Aorta (tissue), 5 donors: ENCODE measurements around the gene PRB3. TPM values are rescaled to one million over a fixed set of nuclear protein-coding genes. Genes with fewer than 3 reads are reported as not detected.

Experiments used
- ATAC-seq: fragments of 200-7000 bp; cut with Tn5 transposase; one replicate; pipeline ENCODE4 v1.9.1; 2022; ENCODE audit warnings: moderate library complexity; ENCODE audit not compliant: low FRiP score
- DNase-seq, 2 donors: peaks; one replicate each; pipeline ENCODE4 v3.0.0-alpha.2; 2020
- H3K27ac ChIP-seq, 2 donors: one replicate each; pipeline ENCODE4 v1.5.1; 2013; ENCODE audit warnings: low read length in 2 of 2, mild to moderate bottlenecking in 2 of 2, moderate library complexity in 2 of 2, control low read depth in 1 of 2, inconsistent platforms in 1 of 2, low read depth in 1 of 2
- H3K27me3 ChIP-seq, 2 donors: one replicate each; pipeline ENCODE4 v1.6.1; 2013; ENCODE audit warnings: control low read depth in 1 of 2, low read length in 1 of 2, mild to moderate bottlenecking in 1 of 2, moderate library complexity in 1 of 2; ENCODE audit not compliant: insufficient read depth in 2 of 2, control insufficient read depth in 1 of 2
- H3K36me3 ChIP-seq, 2 donors: one replicate each; pipeline ENCODE4 v1.6.1; 2013; ENCODE audit warnings: control low read depth in 1 of 2, low read length in 1 of 2, mild to moderate bottlenecking in 1 of 2; ENCODE audit not compliant: insufficient read depth in 2 of 2, control insufficient read depth in 1 of 2
- H3K4me1 ChIP-seq, 2 donors: one replicate each; pipeline ENCODE4 v1.6.1; 2013; ENCODE audit warnings: low read length in 2 of 2, control low read depth in 1 of 2, mild to moderate bottlenecking in 1 of 2, moderate library complexity in 1 of 2; ENCODE audit not compliant: insufficient read depth in 2 of 2, control insufficient read depth in 1 of 2
- H3K4me3 ChIP-seq, 2 donors: one replicate each; pipeline ENCODE4 v1.5.1; 2013; ENCODE audit warnings: low read length in 2 of 2, control low read depth in 1 of 2, mild to moderate bottlenecking in 1 of 2
- H3K9me3 ChIP-seq: one replicate; pipeline ENCODE4 v1.6.1; 2013; ENCODE audit warnings: mild to moderate bottlenecking, low read length; ENCODE audit not compliant: control insufficient read depth
- WGBS, 2 donors: extraction: QIAGEN DNeasy Blood & Tissue Kit; methylation state at CpG; one replicate each; pipeline ENCODE4 v1.1.7; 2013; 5-methylcytosine and 5-hydroxymethylcytosine counted together
- intact Hi-C, 2 donors: fragments of 100-400 bp; cut with DNase I; formaldehyde crosslinking; loops; one replicate each; pipeline versions ENCODE4 v1.14.2 to v1.15.0; 2022
- long read RNA-seq, 2 donors: library from polyadenylated mRNA; unstranded; transcript quantifications; one replicate each; pipeline ENCODE4 v2.0.0, GENCODE V29; 2020 to 2021
- polyA plus RNA-seq, 2 donors: library from polyadenylated mRNA; stranded (reverse); fragments of 200-250 nt; gene quantifications; one replicate each; pipeline ENCODE4 v1.2.3, GENCODE V29; 2013
- total RNA-seq, 2 donors: library from RNA; stranded (reverse); fragmentation: NEBNext Ultra II Directional; extraction: Animal tissue kit (Norgen Biotek cat#: 25700); gene quantifications; one replicate each; pipeline ENCODE4 v1.2.1, GENCODE V29; 2021
- donor health status: healthy with polysubstance abuse.
- donor health status: Bipolar disorder and iron deficiency.
- donor health status: DM: no; HTN: no; CAD: no.
- donor health status: DM: no; HTN: no; CAD: no.
- donor health status: DM: yes; HTN: yes; CAD: no.

Gene PRB3
- not detected for total RNA-seq
- not detected for polyA plus RNA-seq
- long read RNA-seq, donor 1 = 0 reads
- long read RNA-seq, donor 2 = 0 reads

DNA sequence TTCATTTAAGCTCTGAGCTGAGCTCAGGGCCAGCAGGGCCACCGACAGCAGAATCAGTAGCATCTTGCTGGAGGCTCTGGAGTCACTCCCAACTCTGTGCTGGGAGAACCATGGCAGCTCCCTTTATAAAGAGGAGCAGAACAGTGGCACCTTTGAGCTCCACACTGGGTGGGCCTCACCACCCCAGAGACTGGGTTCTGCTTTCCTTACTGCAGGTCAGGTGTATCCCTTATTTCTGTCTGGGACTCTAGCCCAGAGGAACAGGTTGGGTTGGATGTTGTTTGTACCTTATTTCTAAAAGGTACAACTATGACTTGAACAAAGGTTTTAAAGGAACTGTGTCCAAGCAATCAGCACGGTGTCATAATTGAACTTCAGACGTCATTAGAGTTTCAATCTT, at the start of gene PRB3:
Gene PRB3 (minus strand): TSS at position 101 of the 400 bp plus-strand sequence. CDS start 38 bp downstream, at position 63.
- WGBS, 2 donors = 68 to 78% methylated on average over 3 of the region's 3 CpGs
- Histone ChIP-seq H3K4me3 (no peak within 1 kb of the TSS), H3K27ac (no peak within 1 kb of the TSS), H3K27me3 (no peaks in the 10 kb centered on the region), H3K36me3 (no peaks in the 10 kb centered on the region), H3K4me1 (no peaks in the 10 kb centered on the region), H3K9me3 (peaks cover 4% of the 10 kb centered on the region)
- DNase-seq (no peak), ATAC-seq (no peak)
- intact Hi-C loops = no loop called here

DNA sequence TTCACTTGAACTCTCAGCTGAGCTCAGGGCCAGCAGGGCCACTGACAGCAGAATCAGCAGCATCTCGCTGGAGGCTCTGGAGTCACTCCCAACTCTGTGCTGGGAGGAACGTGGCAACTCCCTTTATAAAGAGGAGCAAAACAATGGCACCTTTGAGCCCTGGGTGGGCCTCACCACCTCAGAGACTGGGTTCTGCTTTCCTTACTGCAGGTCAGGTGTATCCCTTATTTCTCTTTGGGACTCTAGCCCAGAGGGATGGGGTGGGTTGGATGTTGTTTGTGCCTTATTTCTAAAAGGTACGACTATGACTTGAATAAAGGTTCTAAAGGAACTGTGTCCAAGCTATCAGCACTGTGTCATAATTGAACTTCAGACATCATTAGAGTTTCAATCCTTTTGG, 40.8 kb upstream of the PRB3 start, which contains the start of gene PRB4:
Gene PRB4 (minus strand): TSS at position 101 of the 400 bp plus-strand sequence. CDS start 38 bp downstream, at position 63.
- Histone ChIP-seq H3K9me3 (peaks cover 3% of the 10 kb centered on the region), H3K27ac (no peak within 1 kb of the TSS), H3K36me3 (no peaks in the 10 kb centered on the region), H3K27me3 (no peaks in the 10 kb centered on the region), H3K4me3 (no peak within 1 kb of the TSS), H3K4me1 (no peaks in the 10 kb centered on the region)
- WGBS, 2 donors = 56 to 57% methylated on average over 3 of the region's 3 CpGs
- ATAC-seq = no peak
- DNase-seq = no peak
- intact Hi-C loops = no loop called here

GRCh38 chr12:11307143-11307542, 37.6 kb upstream of the PRB3 start:
- Histone ChIP-seq H3K27me3 (no peaks in the 10 kb centered on the region), H3K4me3 (no peak overlapping the region), H3K27ac (no peak overlapping the region), H3K9me3 (peaks cover 3% of the 10 kb centered on the region), H3K36me3 (no peaks in the 10 kb centered on the region), H3K4me1 (no peaks in the 10 kb centered on the region)
- DNase-seq (no peak), ATAC-seq (no peak)
- intact Hi-C loops = no loop called here
- WGBS, 2 donors = 64 to 70% methylated on average over 2 of the region's 2 CpGs

GRCh38 chr12:11273449-11273848, 3.9 kb upstream of the PRB3 start:
- H3K4me3 ChIP-seq = no peak overlapping the region
- DNase-seq = no peak
- no peaks in the 10 kb centered on the region for H3K36me3 ChIP-seq
- WGBS, 2 donors = 61 to 75% methylated on average over 3 of the region's 3 CpGs
- intact Hi-C loops = no loop called here
- H3K27me3 ChIP-seq = no peaks in the 10 kb centered on the region
- no peak overlapping the region for H3K27ac ChIP-seq
- peaks cover 1% of the 10 kb centered on the region for H3K9me3 ChIP-seq
- ATAC-seq = no peak
- no peaks in the 10 kb centered on the region for H3K4me1 ChIP-seq

DNA sequence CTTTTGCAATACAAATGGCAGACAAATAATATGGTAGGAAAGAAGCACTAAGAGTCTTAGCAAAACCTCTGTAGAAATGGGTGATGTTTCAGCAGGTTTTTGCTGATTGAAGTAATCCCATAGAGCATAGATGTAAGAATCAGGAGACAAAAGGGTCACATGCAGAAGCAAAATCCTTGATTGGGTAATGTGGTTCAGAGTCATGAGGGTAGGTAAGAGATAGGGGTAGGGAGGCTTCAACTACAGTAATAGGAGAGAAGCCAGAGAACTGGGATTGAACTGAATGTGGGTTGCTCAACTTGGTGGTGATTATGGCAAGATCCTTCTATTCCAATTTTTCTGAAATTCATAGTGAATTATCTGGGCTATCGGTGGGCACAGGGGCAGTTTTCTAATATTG, 5.0 kb downstream of the PRB3 start:
- Histone ChIP-seq H3K36me3 (no peaks in the 10 kb centered on the region), H3K9me3 (peaks cover 5% of the 10 kb centered on the region), H3K4me3 (no peak overlapping the region), H3K4me1 (no peaks in the 10 kb centered on the region), H3K27me3 (no peaks in the 10 kb centered on the region), H3K27ac (no peak overlapping the region)
- DNase-seq (no peak), ATAC-seq (no peak)
- intact Hi-C loops = no loop called here
- WGBS, 2 donors = 93% methylated on average over 1 of the region's 1 CpG

DNA sequence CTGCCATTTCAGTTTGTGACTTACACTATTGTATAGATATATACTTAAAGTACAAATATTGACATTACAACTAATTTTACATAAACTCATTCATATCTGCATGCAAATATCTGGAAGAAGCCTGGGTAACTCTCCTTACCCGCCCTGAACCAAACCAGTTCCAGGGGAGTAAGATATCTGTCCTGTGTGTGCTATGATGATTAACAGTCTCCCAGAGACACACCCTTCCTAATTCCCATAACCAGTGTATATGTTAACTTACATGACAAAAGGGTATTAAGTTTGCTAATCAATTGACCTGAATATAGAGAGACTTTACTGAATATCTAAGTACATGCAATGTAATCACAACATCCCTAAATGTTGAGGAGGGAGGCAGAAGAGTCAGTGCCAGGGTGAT, 23.0 kb downstream of the PRB3 start:
- no peak overlapping the region for H3K4me3 ChIP-seq
- no peaks in the 10 kb centered on the region for H3K27me3 ChIP-seq
- no peaks in the 10 kb centered on the region for H3K36me3 ChIP-seq
- H3K4me1 ChIP-seq = no peaks in the 10 kb centered on the region
- ATAC-seq (no peak), DNase-seq (no peak)
- WGBS, 2 donors = 76 to 77% methylated on average over 1 of the region's 1 CpG
- peaks cover 1% of the 10 kb centered on the region for H3K9me3 ChIP-seq
- no peak overlapping the region for H3K27ac ChIP-seq
- intact Hi-C loops = no loop called here

GRCh38 chr12:11242656-11243055, 26.9 kb downstream of the PRB3 start:
- Histone ChIP-seq H3K4me1 (no peaks in the 10 kb centered on the region), H3K27me3 (no peaks in the 10 kb centered on the region), H3K9me3 (peaks cover 3% of the 10 kb centered on the region), H3K27ac (no peak overlapping the region), H3K4me3 (no peak overlapping the region), H3K36me3 (no peaks in the 10 kb centered on the region)
- DNase-seq = no peak
- intact Hi-C loops = no loop called here
- WGBS, 2 donors = 74 to 83% methylated on average over 3 of the region's 3 CpGs
- no peak for ATAC-seq

DNA sequence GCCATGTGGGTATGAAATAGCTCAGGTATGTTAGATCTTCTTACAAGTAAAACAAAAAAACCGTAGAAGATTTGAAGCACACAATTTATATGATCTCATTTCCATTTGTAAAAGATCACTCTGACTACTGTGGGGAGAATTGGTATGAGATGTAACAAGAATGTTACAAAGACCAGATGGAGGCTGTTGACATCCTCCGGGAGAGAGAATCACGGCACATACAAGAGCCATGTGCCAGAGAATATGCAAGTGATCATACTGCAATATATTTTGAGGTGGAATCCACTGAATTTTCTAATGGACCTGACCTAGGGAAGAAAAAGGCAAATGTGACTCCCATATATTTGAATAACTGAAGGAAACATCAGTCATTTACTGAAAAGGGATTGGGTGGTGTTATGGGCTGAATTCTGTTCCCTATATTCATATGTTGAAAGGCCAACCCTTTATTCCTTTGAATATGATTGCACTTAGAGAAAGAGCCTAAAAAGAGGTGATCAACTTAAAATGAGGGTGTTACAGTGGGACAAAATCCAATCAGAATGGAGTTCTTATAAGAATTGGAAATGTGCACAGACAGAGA, 29.1 kb downstream of the PRB3 start:
- peaks cover 2% of the 10 kb centered on the region for H3K9me3 ChIP-seq
- H3K4me3 ChIP-seq = no peak overlapping the region
- intact Hi-C loops = no loop called here
- H3K4me1 ChIP-seq = no peaks in the 10 kb centered on the region
- WGBS, 2 donors = 81 to 86% methylated on average over 3 of the region's 3 CpGs
- DNase-seq (no peak), ATAC-seq (no peak)
- H3K27me3 ChIP-seq = no peaks in the 10 kb centered on the region
- no peak overlapping the region for H3K27ac ChIP-seq
- H3K36me3 ChIP-seq = no peaks in the 10 kb centered on the region

DNA sequence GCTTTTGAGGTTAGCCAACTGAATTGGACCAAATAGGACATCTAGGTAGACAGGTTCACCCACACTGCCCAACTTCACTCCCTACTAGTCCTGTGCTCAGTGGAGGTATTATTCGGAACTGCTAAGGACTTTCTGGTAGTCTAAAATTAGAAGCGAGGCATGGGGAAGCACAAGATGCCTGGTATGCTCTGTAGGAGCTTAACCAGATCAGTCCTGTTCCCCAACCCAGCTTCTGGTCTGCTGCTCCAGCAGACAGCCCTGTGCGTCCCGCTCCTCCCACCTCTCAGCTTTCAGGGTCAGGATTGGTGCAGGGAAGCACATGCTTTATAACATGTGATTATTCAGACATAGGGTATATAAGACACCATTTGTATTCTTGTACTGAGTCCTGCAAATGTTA, 31.2 kb downstream of the PRB3 start:
- no peak for ATAC-seq
- H3K27ac ChIP-seq = no peak overlapping the region
- no peak for DNase-seq
- no peaks in the 10 kb centered on the region for H3K27me3 ChIP-seq
- H3K4me3 ChIP-seq = no peak overlapping the region
- 80 to 81% methylated on average over 4 of the region's 4 CpGs for WGBS, 2 donors
- intact Hi-C loops = no loop called here
- H3K9me3 ChIP-seq = peaks cover 2% of the 10 kb centered on the region
- H3K4me1 ChIP-seq = no peaks in the 10 kb centered on the region
- no peaks in the 10 kb centered on the region for H3K36me3 ChIP-seq
